Activated CD8-positive, alpha-beta T cell treated with anti-CD3 and anti-CD28 coated beads for 36 hours (primary cell): ENCODE results near the gene CLEC1A. TPM values are rescaled to one million over a fixed set of nuclear protein-coding genes. Genes with fewer than 3 reads are reported as not detected.

Experiments
- ATAC-seq: fragments of 200-7000 bp; cut with Tn5 transposase; one replicate; pipeline ENCODE4 v1.10.0; 2021; ENCODE audit warnings: mild to moderate bottlenecking, moderate library complexity
- CTCF ChIA-PET: fragments of 350-600 bp; sonication (Branson Sonifier 250); formaldehyde crosslinking; loops from one replicate; lab custom pipeline; 2021; ENCODE audit warnings: antibody characterized with exemption; lab: Charles Lee
- POLR2A ChIA-PET: fragments of 350-600 bp; sonication (Branson Sonifier 250); formaldehyde crosslinking; loops from one replicate; lab custom pipeline; 2021; ENCODE audit warnings: antibody characterized with exemption; lab: Charles Lee
- DNase-seq: peaks from one replicate; pipeline ENCODE4 v3.0.0-alpha.2; 2020
- H3K27ac Mint-ChIP-seq: one replicate; pipeline ENCODE4 v1.8.0; 2021; ENCODE audit warnings: mild to moderate bottlenecking, mixed read lengths
- H3K27me3 Mint-ChIP-seq: one replicate; pipeline ENCODE4 v1.8.0; 2021; ENCODE audit warnings: mixed read lengths
- H3K36me3 Mint-ChIP-seq: one replicate; pipeline ENCODE4 v1.8.0; 2021; ENCODE audit warnings: low read depth, mixed read lengths
- H3K4me1 Mint-ChIP-seq: one replicate; pipeline ENCODE4 v1.8.0; 2021; ENCODE audit warnings: low read depth, mixed read lengths
- H3K4me3 Mint-ChIP-seq: one replicate; pipeline ENCODE4 v1.8.0; 2021; ENCODE audit warnings: mild to moderate bottlenecking, moderate library complexity, mixed read lengths
- H3K9me3 Mint-ChIP-seq: one replicate; pipeline ENCODE4 v1.8.0; 2021; ENCODE audit warnings: mixed read lengths
- intact Hi-C: fragments of 100-400 bp; cut with micrococcal nuclease; formaldehyde crosslinking; loops from one replicate; pipeline ENCODE4 v1.10.0; 2022
- total RNA-seq, 2 experiments: library from RNA; stranded (reverse); gene quantifications; one replicate each; pipeline ENCODE4 v1.2.3, GENCODE V29; 2021
- TF ChIP-seq, protein P1 (sequence below): fragments of 200-600 bp; IDR thresholded peaks from one replicate; pipeline ENCODE4 v1.8.0; 2022; ENCODE audit warnings: antibody characterized with exemption, mild to moderate bottlenecking

CLEC1A gene
- total RNA-seq, 2 experiments from 2014 or later = not detected

DNA sequence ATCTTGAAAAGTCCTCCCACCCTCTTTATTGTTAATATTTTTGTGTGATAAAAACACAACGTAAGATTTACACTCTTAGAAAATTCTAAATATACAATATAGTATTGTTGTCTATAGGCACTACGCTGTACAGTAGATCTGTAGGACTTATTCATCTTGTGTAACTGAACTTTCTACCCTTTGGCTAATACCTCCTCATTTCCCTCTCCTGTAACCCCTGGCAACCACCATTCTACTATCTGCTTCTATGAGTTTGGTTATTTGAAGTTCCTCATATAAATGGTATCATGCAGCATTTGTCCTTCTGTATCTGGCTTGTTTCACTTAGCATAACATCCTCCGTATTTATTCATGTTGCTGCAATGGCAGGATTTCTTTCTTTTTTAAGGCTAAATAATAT, 73.5 kb downstream of the CLEC1A start:
- no peak overlapping the region for H3K4me3 Mint-ChIP-seq
- H3K4me1 Mint-ChIP-seq = no peaks in the 10 kb centered on the region
- DNase-seq (no peak), ATAC-seq (no peak)
- H3K9me3 Mint-ChIP-seq = no peaks in the 10 kb centered on the region
- POLR2A ChIA-PET = no interaction called here
- intact Hi-C loops = no loop called here
- TF ChIP-seq, protein P1, sequence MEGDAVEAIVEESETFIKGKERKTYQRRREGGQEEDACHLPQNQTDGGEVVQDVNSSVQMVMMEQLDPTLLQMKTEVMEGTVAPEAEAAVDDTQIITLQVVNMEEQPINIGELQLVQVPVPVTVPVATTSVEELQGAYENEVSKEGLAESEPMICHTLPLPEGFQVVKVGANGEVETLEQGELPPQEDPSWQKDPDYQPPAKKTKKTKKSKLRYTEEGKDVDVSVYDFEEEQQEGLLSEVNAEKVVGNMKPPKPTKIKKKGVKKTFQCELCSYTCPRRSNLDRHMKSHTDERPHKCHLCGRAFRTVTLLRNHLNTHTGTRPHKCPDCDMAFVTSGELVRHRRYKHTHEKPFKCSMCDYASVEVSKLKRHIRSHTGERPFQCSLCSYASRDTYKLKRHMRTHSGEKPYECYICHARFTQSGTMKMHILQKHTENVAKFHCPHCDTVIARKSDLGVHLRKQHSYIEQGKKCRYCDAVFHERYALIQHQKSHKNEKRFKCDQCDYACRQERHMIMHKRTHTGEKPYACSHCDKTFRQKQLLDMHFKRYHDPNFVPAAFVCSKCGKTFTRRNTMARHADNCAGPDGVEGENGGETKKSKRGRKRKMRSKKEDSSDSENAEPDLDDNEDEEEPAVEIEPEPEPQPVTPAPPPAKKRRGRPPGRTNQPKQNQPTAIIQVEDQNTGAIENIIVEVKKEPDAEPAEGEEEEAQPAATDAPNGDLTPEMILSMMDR = no peak
- no peaks in the 10 kb centered on the region for H3K36me3 Mint-ChIP-seq
- no peak overlapping the region for H3K27ac Mint-ChIP-seq
- no peaks in the 10 kb centered on the region for H3K27me3 Mint-ChIP-seq
- CTCF ChIA-PET = no interaction called here

DNA sequence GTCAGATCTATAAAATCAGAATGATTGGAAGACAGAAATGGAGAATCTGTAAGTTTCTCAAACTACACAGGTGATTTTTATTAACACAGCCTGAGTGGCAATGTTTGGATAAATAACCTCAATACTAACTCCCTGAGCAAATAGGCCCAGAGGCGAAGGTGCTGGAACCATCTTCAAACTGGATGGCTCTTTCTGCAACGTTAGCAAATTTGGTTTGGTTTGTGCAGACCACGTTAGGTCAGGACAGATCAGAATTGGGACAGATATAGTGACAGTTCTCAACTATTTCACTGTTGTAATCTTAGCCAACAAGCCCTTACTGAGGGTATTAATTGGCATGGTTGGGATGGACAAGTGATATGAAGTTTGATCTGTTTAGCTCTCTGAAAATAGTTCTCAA, 77.4 kb downstream of the CLEC1A start:
- ChIA-PET POLR2A (no interaction called here), CTCF (interaction anchor here (0.9 to 1.1 kb wide), 2 partner anchors 13 to 208 kb away, joined by 3 read pairs; no protein-coding TSS in a partner anchor)
- Mint-ChIP-seq H3K27ac (no peak overlapping the region), H3K4me1 (no peaks in the 10 kb centered on the region), H3K36me3 (no peaks in the 10 kb centered on the region), H3K27me3 (peaks cover 3% of the 10 kb centered on the region), H3K4me3 (no peak overlapping the region), H3K9me3 (no peaks in the 10 kb centered on the region)
- no peak for DNase-seq
- intact Hi-C loops = no loop called here
- TF ChIP-seq, protein P1 = no peak
- ATAC-seq = no peak

Other genes with a start within 250 kb of the CLEC1A start
- 10 to 100 TPM; 38.4 to 43.2 TPM for gene CLEC2B, start 229.6 kb downstream of the CLEC1A start, total RNA-seq
- gene KLRF2, start 217.5 kb downstream of the CLEC1A start, total RNA-seq = not detected
- not detected for gene CLEC2A, start 166.6 kb downstream of the CLEC1A start, total RNA-seq
- under 1 TPM; 0.47 TPM for gene CLEC12A, start 127.6 kb downstream of the CLEC1A start, total RNA-seq
- not detected for gene CLEC1B, start 99.9 kb downstream of the CLEC1A start, total RNA-seq
- gene CLEC12B, start 88.4 kb downstream of the CLEC1A start, total RNA-seq = not detected
- not detected for gene CLEC9A, start 68.3 kb downstream of the CLEC1A start, total RNA-seq
- gene CLEC7A, start 31.2 kb upstream of the CLEC1A start, total RNA-seq = not detected
- gene OLR1, start 73.1 kb upstream of the CLEC1A start, total RNA-seq = not detected
- not detected for gene TMEM52B, start 80.0 kb upstream of the CLEC1A start, total RNA-seq
- 1 to 10 TPM; 6.9 to 7.5 TPM for gene GABARAPL1, start 113.9 kb upstream of the CLEC1A start, total RNA-seq
- 10 to 100 TPM in 1 of 2 experiments, 1 to 10 TPM in 1; 6.9 to 10.8 TPM for gene KLRD1, start 208.9 kb upstream of the CLEC1A start, total RNA-seq